ENCODE results near the gene PRDM11. TPM values are rescaled to one million over a fixed set of nuclear protein-coding genes. Genes with fewer than 3 reads are reported as not detected.
A peak's percentile ranks its signal among the peaks of the same experiment; 100 is the strongest.

PRDM11 gene
- total and polyA plus RNA-seq, 9 donors, result 17.3 to 27.1 (median 21.6) TPM

- Histone ChIP-seq H3K27me3 (ENCODE audit: control insufficient read depth, insufficient read depth, low read length) (no peaks in the 10 kb centered on the region), H3K4me1 (ENCODE audit: control insufficient read depth, insufficient read depth, low read length) (peaks cover 4% of the 10 kb centered on the region), H3K4me3 (ENCODE audit: low read length) (no peak overlapping the region), H3K27ac (ENCODE audit: low read length) (no peak overlapping the region), H3K9me3 (replicated peaks; ENCODE audit: control insufficient read depth, low read depth, low read length) (no peaks in the 10 kb centered on the region), H3K36me3 (ENCODE audit: control insufficient read depth, insufficient read depth, low read length) (peaks cover 41% of the 10 kb centered on the region)
- no peak for DNase-seq
- 71% methylated on average over 1 of the region's 5 CpGs for WGBS (ENCODE audit: insufficient coverage)
Observed at GRCh38 chr11:45229401-45230020, 83.1 kb downstream of the PRDM11 start.

- no peaks in the 10 kb centered on the region for H3K9me3 ChIP-seq (replicated peaks; ENCODE audit: control insufficient read depth, low read depth, low read length)
- H3K27me3 ChIP-seq (ENCODE audit: control insufficient read depth, insufficient read depth, low read length), result peaks cover 4% of the 10 kb centered on the region
- H3K4me1 ChIP-seq (ENCODE audit: control insufficient read depth, insufficient read depth, low read length), result peaks cover 4% of the 10 kb centered on the region
- peak; percentile 21 for DNase-seq
- H3K36me3 ChIP-seq (ENCODE audit: control insufficient read depth, insufficient read depth, low read length), result peaks cover 15% of the 10 kb centered on the region
- no peak overlapping the region for H3K4me3 ChIP-seq (ENCODE audit: low read length)
- H3K27ac ChIP-seq (ENCODE audit: low read length), result no peak overlapping the region
- WGBS (ENCODE audit: insufficient coverage), result 44% methylated on average over 2 of the region's 5 CpGs
Observed at GRCh38 chr11:45232341-45233080, 86.1 kb downstream of the PRDM11 start.

GRCh38 chr11:45233121-45233803 lies 86.8 kb downstream of the PRDM11 start:
- peak; percentile 51 for DNase-seq
- WGBS (ENCODE audit: insufficient coverage), result 17% methylated on average over 1 of the region's 17 CpGs
- Histone ChIP-seq H3K36me3 (ENCODE audit: control insufficient read depth, insufficient read depth, low read length) (peaks cover 10% of the 10 kb centered on the region), H3K4me3 (ENCODE audit: low read length) (no peak overlapping the region), H3K27me3 (ENCODE audit: control insufficient read depth, insufficient read depth, low read length) (peaks cover 4% of the 10 kb centered on the region), H3K27ac (ENCODE audit: low read length) (no peak overlapping the region), H3K4me1 (ENCODE audit: control insufficient read depth, insufficient read depth, low read length) (peaks cover 6% of the 10 kb centered on the region), H3K9me3 (replicated peaks; ENCODE audit: control insufficient read depth, low read depth, low read length) (no peaks in the 10 kb centered on the region)

- DNase-seq, result no peak
- H3K27me3 ChIP-seq (ENCODE audit: control insufficient read depth, insufficient read depth, low read length), result peaks cover 4% of the 10 kb centered on the region
- WGBS (ENCODE audit: insufficient coverage), result 82% methylated on average over 10 of the region's 14 CpGs
- H3K4me3 ChIP-seq (ENCODE audit: low read length), result no peak overlapping the region
- peaks cover 6% of the 10 kb centered on the region for H3K4me1 ChIP-seq (ENCODE audit: control insufficient read depth, insufficient read depth, low read length)
- no peaks in the 10 kb centered on the region for H3K9me3 ChIP-seq (replicated peaks; ENCODE audit: control insufficient read depth, low read depth, low read length)
- H3K36me3 ChIP-seq (ENCODE audit: control insufficient read depth, insufficient read depth, low read length), result peaks cover 5% of the 10 kb centered on the region
- H3K27ac ChIP-seq (ENCODE audit: low read length), result no peak overlapping the region
Observed at GRCh38 chr11:45233804-45234170, 87.3 kb downstream of the PRDM11 start.

- H3K27ac ChIP-seq (ENCODE audit: low read length), result no peak overlapping the region
- peaks cover 4% of the 10 kb centered on the region for H3K27me3 ChIP-seq (ENCODE audit: control insufficient read depth, insufficient read depth, low read length)
- no peaks in the 10 kb centered on the region for H3K36me3 ChIP-seq (ENCODE audit: control insufficient read depth, insufficient read depth, low read length)
- no peaks in the 10 kb centered on the region for H3K9me3 ChIP-seq (replicated peaks; ENCODE audit: control insufficient read depth, low read depth, low read length)
- H3K4me3 ChIP-seq (ENCODE audit: low read length), result no peak overlapping the region
- 90% methylated on average over 7 of the region's 15 CpGs for WGBS (ENCODE audit: insufficient coverage)
- H3K4me1 ChIP-seq (ENCODE audit: control insufficient read depth, insufficient read depth, low read length), result peaks cover 6% of the 10 kb centered on the region
- DNase-seq, result no peak
Observed at GRCh38 chr11:45234306-45235006, 88.0 kb downstream of the PRDM11 start.

GRCh38 chr11:45237711-45238315 lies 91.4 kb downstream of the PRDM11 start:
- Histone ChIP-seq H3K27ac (ENCODE audit: low read length) (no peak overlapping the region), H3K4me3 (ENCODE audit: low read length) (no peak overlapping the region), H3K9me3 (replicated peaks; ENCODE audit: control insufficient read depth, low read depth, low read length) (no peaks in the 10 kb centered on the region), H3K27me3 (ENCODE audit: control insufficient read depth, insufficient read depth, low read length) (peaks cover 4% of the 10 kb centered on the region), H3K4me1 (ENCODE audit: control insufficient read depth, insufficient read depth, low read length) (peaks cover 6% of the 10 kb centered on the region), H3K36me3 (ENCODE audit: control insufficient read depth, insufficient read depth, low read length) (no peaks in the 10 kb centered on the region)
- DNase-seq, result peak; percentile 41
- 11% methylated on average over 1 of the region's 4 CpGs for WGBS (ENCODE audit: insufficient coverage)

- no peaks in the 10 kb centered on the region for H3K9me3 ChIP-seq (replicated peaks; ENCODE audit: control insufficient read depth, low read depth, low read length)
- H3K4me3 ChIP-seq (ENCODE audit: low read length), result no peak overlapping the region
- no peaks in the 10 kb centered on the region for H3K36me3 ChIP-seq (ENCODE audit: control insufficient read depth, insufficient read depth, low read length)
- 11% methylated on average over 1 of the region's 3 CpGs for WGBS (ENCODE audit: insufficient coverage)
- H3K4me1 ChIP-seq (ENCODE audit: control insufficient read depth, insufficient read depth, low read length), result peaks cover 2% of the 10 kb centered on the region
- H3K27me3 ChIP-seq (ENCODE audit: control insufficient read depth, insufficient read depth, low read length), result peaks cover 4% of the 10 kb centered on the region
- DNase-seq, result peak; percentile 86
- H3K27ac ChIP-seq (ENCODE audit: low read length), result no peak overlapping the region
Observed at GRCh38 chr11:45238724-45239123, 92.3 kb downstream of the PRDM11 start.

- H3K9me3 ChIP-seq (replicated peaks; ENCODE audit: control insufficient read depth, low read depth, low read length), result no peaks in the 10 kb centered on the region
- peaks cover 2% of the 10 kb centered on the region for H3K4me1 ChIP-seq (ENCODE audit: control insufficient read depth, insufficient read depth, low read length)
- no peak overlapping the region for H3K27ac ChIP-seq (ENCODE audit: low read length)
- WGBS (ENCODE audit: insufficient coverage), result no CpG with 5 or more reads among the region's 1 CpG
- no peaks in the 10 kb centered on the region for H3K36me3 ChIP-seq (ENCODE audit: control insufficient read depth, insufficient read depth, low read length)
- H3K4me3 ChIP-seq (ENCODE audit: low read length), result no peak overlapping the region
- no peak for DNase-seq
- H3K27me3 ChIP-seq (ENCODE audit: control insufficient read depth, insufficient read depth, low read length), result peaks cover 4% of the 10 kb centered on the region
Observed at GRCh38 chr11:45239733-45240132, 93.3 kb downstream of the PRDM11 start.

GRCh38 chr11:45243967-45244366 lies 97.5 kb downstream of the PRDM11 start:
- Histone ChIP-seq H3K4me3 (ENCODE audit: low read length) (no peak overlapping the region), H3K27ac (ENCODE audit: low read length) (no peak overlapping the region), H3K27me3 (ENCODE audit: control insufficient read depth, insufficient read depth, low read length) (no peaks in the 10 kb centered on the region), H3K36me3 (ENCODE audit: control insufficient read depth, insufficient read depth, low read length) (no peaks in the 10 kb centered on the region), H3K4me1 (ENCODE audit: control insufficient read depth, insufficient read depth, low read length) (peaks cover 5% of the 10 kb centered on the region), H3K9me3 (replicated peaks; ENCODE audit: control insufficient read depth, low read depth, low read length) (no peaks in the 10 kb centered on the region)
- no peak for DNase-seq
- WGBS (ENCODE audit: insufficient coverage), result 75% methylated on average over 11 of the region's 12 CpGs
